Measurements from ENCODE around the gene GPR160. TPM values are rescaled to one million over a fixed set of nuclear protein-coding genes. Genes with fewer than 3 reads are reported as not detected.

The GPR160 gene
- total and polyA plus RNA-seq, 12 donors, result 0.22 to 1.9 (median 0.83) TPM

DNA sequence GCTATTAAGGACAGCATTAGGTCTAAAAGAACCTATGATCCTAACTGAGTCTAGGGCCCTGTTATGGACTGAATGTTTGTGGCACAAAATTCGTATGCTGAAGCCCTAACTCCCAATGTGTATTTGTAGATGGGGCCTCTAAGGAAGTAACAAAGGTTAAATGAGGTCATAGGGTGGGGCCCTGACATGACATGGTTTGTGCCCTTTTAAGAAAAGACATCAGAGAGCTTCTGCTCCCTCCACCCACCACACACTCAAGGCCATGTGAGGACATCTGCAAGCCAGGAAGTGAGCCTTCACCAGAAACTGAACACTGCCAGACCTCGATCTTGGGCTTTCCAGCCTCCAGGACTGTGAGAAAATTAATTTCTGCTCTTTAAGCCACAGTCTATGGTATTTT is 94.5 kb downstream of the GPR160 start:
- Histone ChIP-seq H3K9me3 (peaks cover 0 to 12% (median 3%) of the 10 kb centered on the region in 11 donors), H3K27ac (no peak overlapping the region), H3K4me1 (peaks cover 0 to 8% (median 0%) of the 10 kb centered on the region in 9 donors), H3K36me3 (peaks cover 0 to 98% (median 44%) of the 10 kb centered on the region in 9 donors), H3K27me3 (no peaks in the 10 kb centered on the region), H3K4me3 (no peak overlapping the region)
- intact Hi-C loops (cut with DNase I), result no loop called here
- WGBS, 2 donors, result 83 to 88% methylated on average over 2 of the region's 2 CpGs
- TF ChIP-seq, protein P1, sequence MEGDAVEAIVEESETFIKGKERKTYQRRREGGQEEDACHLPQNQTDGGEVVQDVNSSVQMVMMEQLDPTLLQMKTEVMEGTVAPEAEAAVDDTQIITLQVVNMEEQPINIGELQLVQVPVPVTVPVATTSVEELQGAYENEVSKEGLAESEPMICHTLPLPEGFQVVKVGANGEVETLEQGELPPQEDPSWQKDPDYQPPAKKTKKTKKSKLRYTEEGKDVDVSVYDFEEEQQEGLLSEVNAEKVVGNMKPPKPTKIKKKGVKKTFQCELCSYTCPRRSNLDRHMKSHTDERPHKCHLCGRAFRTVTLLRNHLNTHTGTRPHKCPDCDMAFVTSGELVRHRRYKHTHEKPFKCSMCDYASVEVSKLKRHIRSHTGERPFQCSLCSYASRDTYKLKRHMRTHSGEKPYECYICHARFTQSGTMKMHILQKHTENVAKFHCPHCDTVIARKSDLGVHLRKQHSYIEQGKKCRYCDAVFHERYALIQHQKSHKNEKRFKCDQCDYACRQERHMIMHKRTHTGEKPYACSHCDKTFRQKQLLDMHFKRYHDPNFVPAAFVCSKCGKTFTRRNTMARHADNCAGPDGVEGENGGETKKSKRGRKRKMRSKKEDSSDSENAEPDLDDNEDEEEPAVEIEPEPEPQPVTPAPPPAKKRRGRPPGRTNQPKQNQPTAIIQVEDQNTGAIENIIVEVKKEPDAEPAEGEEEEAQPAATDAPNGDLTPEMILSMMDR (IDR thresholded peaks at IDR 0.05), result no peak
- ATAC-seq, result peak in 1 of 8 donors; percentile 10
- DNase-seq, result no peak

Other genes with a start within 250 kb of the GPR160 start
- gene LRRIQ4, start 225.1 kb upstream of the GPR160 start, total RNA-seq, result under 1 TPM in 2 of 10 donors, not detected in 8; 0.14 to 0.24 TPM
- not detected for gene LRRIQ4, start 225.1 kb upstream of the GPR160 start, polyA plus RNA-seq
- 1 to 10 TPM in 8 of 10 donors, under 1 TPM in 2; 0.66 to 3.1 (median 1.6) TPM for gene LRRC34, start 225.1 kb upstream of the GPR160 start, total RNA-seq
- 1 to 10 TPM in 1 of 2 donors, under 1 TPM in 1; 0.80 to 4.4 TPM for gene LRRC34, start 225.1 kb upstream of the GPR160 start, polyA plus RNA-seq
- gene LRRC31, start 168.1 kb upstream of the GPR160 start, total RNA-seq, result not detected
- not detected for gene LRRC31, start 168.1 kb upstream of the GPR160 start, polyA plus RNA-seq
- gene SAMD7, start 126.4 kb upstream of the GPR160 start, total RNA-seq, result under 1 TPM in 1 of 10 donors, not detected in 9; 0.17 TPM
- not detected for gene SAMD7, start 126.4 kb upstream of the GPR160 start, polyA plus RNA-seq
- 100 to 1,000 TPM in 1 of 10 donors, 10 to 100 TPM in 9; 73.2 to 108 (median 77.7) TPM for gene SEC62, start 71.2 kb upstream of the GPR160 start, total RNA-seq
- 100 to 1,000 TPM in 1 of 2 donors, 10 to 100 TPM in 1; 34.1 to 165 TPM for gene SEC62, start 71.2 kb upstream of the GPR160 start, polyA plus RNA-seq
- 10 to 100 TPM; 39.6 to 70.8 (median 56.2) TPM for gene PHC3, start 143.7 kb downstream of the GPR160 start, total RNA-seq
- 1 to 10 TPM; 2.4 to 8.2 TPM for gene PHC3, start 143.7 kb downstream of the GPR160 start, polyA plus RNA-seq
- 10 to 100 TPM in 9 of 10 donors, 1 to 10 TPM in 1; 9.7 to 21.0 (median 13.1) TPM for gene PRKCI, start 184.4 kb downstream of the GPR160 start, total RNA-seq
- 10 to 100 TPM in 1 of 2 donors, 1 to 10 TPM in 1; 6.5 to 17.1 TPM for gene PRKCI, start 184.4 kb downstream of the GPR160 start, polyA plus RNA-seq